HUES48 (cell line): ENCODE data around the gene NOP9.

Experiments used
- H3K27ac ChIP-seq: one replicate; pipeline ENCODE4 v1.7.0; 2013; ENCODE audit warnings: low read depth, low read length, inconsistent platforms
- H3K27me3 ChIP-seq: 2 replicates; pipeline ENCODE4 v1.6.1; 2013; ENCODE audit warnings: mild to moderate bottlenecking, low read length; ENCODE audit not compliant: control insufficient read depth, insufficient read depth
- H3K36me3 ChIP-seq: 2 replicates; pipeline ENCODE4 v1.6.1; 2013; ENCODE audit warnings: low read length; ENCODE audit not compliant: control insufficient read depth, insufficient read depth
- H3K4me1 ChIP-seq: 2 replicates; pipeline ENCODE4 v1.6.1; 2013; ENCODE audit warnings: mild to moderate bottlenecking, low read length; ENCODE audit not compliant: control insufficient read depth, insufficient read depth
- H3K4me3 ChIP-seq: 2 replicates; pipeline ENCODE4 v1.5.1; 2013; ENCODE audit warnings: mild to moderate bottlenecking, low read depth, low read length
- H3K9ac ChIP-seq: 2 replicates; pipeline ENCODE4 v1.6.1; 2013; ENCODE audit warnings: mild to moderate bottlenecking, low read depth, low read length, moderate library complexity
- H3K9me3 ChIP-seq: 2 replicates; pipeline ENCODE4 v1.6.1; 2013; ENCODE audit warnings: low read length; ENCODE audit not compliant: control insufficient read depth, insufficient read depth

Gene NOP9

DNA sequence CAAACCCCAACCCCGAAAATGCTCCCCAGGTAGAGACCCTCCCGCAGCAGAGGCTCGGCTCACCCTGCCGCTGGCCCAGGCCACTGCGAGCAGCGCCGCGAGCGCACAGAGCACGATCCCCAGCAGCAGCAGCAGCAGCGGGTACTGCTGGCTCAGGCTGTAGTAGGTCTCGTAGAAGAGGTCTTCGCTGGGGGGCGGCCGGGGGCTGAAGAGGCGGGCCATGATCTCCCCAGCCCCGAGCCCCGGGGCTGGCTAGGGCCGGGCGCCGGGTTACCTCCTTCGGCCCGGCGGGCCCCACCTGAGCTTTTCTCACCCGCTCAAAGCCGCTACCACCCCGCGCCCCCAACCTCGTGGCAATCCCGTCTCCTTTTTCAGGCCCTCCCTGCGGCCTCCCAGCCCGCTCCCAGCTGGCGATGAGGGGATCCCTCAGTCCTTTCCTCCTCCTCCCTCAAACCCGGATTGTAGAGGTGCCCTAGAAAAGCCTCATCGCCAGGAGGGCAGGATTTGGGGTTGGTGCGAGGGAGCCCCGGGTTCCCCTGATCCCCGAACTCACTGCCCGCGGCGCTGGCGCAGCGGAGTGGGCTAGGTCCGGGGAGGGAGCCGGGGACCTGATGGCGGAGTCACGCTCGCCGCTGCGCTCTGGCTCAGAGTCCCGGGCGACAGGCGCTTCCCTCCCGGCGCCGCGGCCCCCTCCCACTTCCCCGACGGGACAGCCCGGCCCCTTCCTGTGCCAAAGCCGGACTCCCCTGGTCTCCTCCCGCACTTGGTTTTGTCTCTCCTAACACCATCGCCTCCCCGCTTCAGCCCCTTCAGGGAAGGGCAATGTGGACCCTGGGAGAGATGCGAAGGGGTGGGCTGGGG lies 35.0 kb downstream of the NOP9 start, which contains the start of gene ADCY4:
Gene ADCY4 (minus strand): TSS at position 641 of the 861 bp plus-strand sequence. CDS start 419 bp downstream, at position 222.
- Histone ChIP-seq H3K27me3 (peaks cover 100% of the 10 kb centered on the region), H3K27ac (no peak within 1 kb of the TSS), H3K9me3 (no peaks in the 10 kb centered on the region), H3K4me3 (peak within 1 kb of the TSS; percentile 74), H3K4me1 (peaks cover 14% of the 10 kb centered on the region; the same call in 1 of the 2 replicates), H3K9ac (no peak within 1 kb of the TSS), H3K36me3 (no peaks in the 10 kb centered on the region)

DNA sequence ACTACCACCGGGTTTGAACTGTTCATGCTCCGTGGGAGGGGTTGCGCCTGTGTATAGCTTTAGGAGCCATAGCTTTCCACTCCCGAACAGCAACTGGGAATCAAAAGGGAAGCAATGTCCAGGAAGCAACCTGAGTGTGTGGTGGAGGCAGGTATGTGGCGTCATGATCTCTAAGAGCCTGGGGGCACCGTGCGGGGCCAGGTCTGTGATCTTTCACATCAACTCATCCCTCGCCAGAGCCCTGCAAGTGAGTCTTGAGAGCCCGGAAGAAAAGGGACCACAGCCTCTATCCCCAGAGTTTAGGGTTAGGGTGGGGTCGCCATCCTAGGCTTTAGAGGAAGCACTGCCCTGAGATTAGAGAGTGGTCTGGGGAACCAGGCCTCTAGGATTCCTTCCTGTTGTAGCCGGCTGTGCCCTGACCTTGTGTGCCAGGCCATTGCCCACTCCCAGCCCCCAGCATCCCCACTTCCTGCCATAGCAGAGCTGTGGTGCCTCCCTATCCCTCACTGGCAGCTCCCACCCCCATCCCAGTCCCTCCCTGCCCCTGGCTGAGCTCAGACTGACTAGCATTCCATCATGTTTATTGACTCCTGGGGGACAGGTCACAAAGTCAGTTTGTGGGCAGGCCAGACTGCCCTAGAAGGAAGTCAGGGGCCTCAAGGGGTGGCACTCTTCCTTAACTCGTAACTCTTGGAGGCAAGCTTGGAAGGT lies 36.0 kb downstream of the NOP9 start:
- H3K4me3 ChIP-seq, result peak overlapping the region; percentile 74
- H3K27me3 ChIP-seq, result peaks cover 100% of the 10 kb centered on the region
- H3K36me3 ChIP-seq, result no peaks in the 10 kb centered on the region

DNA sequence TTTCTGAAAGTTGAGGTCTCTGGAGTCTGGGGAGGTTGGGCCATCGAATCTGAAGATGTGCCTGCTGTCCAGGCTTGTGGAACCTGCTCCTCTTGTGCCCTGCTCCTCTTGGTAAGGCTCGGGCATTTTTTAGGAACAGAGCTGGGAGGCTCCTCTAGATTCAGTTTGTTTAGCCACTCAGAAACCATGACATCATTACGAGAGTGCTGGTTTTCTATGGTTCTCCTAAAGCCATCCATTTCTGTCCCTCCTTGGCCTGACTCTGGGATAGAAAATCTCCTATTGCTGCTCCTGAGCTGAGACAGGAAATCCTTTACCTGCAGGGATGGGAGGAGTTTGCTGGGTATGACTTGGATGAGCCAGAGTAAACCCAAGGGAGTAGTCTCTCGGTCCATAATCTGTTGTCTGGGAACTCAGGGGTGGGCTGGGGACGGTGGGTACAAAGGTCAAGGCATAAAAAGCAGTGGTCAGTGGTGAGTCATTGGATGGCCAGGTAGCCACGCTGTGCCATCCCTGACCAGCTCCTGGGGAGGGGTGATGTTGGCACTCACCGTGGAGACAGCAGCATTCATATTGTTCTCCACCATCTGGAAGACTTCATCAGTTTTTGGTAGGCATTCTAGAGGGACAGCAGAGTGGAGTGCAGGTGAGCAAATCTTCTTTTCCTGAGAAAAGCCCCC lies 37.6 kb downstream of the NOP9 start:
- Histone ChIP-seq H3K27ac (no peak overlapping the region), H3K9me3 (no peaks in the 10 kb centered on the region), H3K9ac (no peak overlapping the region), H3K4me1 (peaks cover 9% of the 10 kb centered on the region; the same call in 1 of the 2 replicates), H3K4me3 (no peak overlapping the region), H3K27me3 (peaks cover 95% of the 10 kb centered on the region), H3K36me3 (no peaks in the 10 kb centered on the region)

More for the DNA sequence above, 36.0 kb downstream of the NOP9 start:
- Histone ChIP-seq H3K9me3 (no peaks in the 10 kb centered on the region), H3K27ac (no peak overlapping the region), H3K4me1 (peaks cover 14% of the 10 kb centered on the region; the same call in 1 of the 2 replicates), H3K9ac (no peak overlapping the region)

DNA sequence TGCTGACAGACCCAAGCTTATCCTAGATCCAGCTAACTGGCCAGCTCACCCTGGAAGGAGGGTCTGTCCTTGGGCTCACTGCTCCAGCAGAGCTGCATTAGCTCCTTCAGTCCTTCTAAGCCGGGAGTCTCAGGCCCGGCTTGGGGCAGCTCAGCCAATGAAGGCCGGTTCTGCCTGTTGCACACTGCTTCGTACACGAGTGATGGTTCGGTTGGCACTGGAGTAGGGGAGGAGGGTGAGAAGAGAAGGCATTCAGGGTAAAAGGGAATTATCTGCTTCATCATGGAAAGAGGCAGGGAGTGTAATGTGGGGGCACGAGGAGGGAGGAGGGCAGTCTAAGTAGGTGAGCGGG lies 38.1 kb downstream of the NOP9 start:
- Histone ChIP-seq H3K4me1 (peaks cover 8% of the 10 kb centered on the region; the same call in 1 of the 2 replicates), H3K9me3 (no peaks in the 10 kb centered on the region), H3K27me3 (peaks cover 90% of the 10 kb centered on the region), H3K27ac (no peak overlapping the region), H3K4me3 (no peak overlapping the region), H3K36me3 (no peaks in the 10 kb centered on the region), H3K9ac (no peak overlapping the region)

DNA sequence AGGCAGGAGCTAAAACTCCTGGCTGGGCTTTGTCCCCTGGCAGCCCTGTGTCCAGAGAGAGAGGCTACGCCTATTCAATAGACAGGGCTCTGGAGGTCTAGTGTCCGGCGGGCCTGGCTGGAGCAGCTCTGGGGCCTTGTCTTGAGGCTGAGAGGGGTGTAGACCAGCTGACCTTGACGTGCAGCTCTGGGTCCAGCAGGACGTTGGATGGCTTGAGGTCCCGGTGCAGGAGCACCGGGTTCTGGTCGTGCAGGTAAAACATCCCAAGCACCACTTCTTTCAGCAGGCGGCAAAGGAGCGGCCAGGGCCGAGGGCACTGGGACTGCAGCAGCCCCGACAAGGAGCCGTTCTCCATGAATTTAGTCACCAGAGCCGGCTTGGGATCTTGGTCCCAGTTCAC lies 39.2 kb downstream of the NOP9 start:
- Histone ChIP-seq H3K9me3 (no peaks in the 10 kb centered on the region), H3K36me3 (no peaks in the 10 kb centered on the region), H3K9ac (no peak overlapping the region), H3K4me3 (peak overlapping the region; percentile 61), H3K27ac (no peak overlapping the region), H3K27me3 (peaks cover 80% of the 10 kb centered on the region), H3K4me1 (peaks cover 8% of the 10 kb centered on the region; the same call in 1 of the 2 replicates)

DNA sequence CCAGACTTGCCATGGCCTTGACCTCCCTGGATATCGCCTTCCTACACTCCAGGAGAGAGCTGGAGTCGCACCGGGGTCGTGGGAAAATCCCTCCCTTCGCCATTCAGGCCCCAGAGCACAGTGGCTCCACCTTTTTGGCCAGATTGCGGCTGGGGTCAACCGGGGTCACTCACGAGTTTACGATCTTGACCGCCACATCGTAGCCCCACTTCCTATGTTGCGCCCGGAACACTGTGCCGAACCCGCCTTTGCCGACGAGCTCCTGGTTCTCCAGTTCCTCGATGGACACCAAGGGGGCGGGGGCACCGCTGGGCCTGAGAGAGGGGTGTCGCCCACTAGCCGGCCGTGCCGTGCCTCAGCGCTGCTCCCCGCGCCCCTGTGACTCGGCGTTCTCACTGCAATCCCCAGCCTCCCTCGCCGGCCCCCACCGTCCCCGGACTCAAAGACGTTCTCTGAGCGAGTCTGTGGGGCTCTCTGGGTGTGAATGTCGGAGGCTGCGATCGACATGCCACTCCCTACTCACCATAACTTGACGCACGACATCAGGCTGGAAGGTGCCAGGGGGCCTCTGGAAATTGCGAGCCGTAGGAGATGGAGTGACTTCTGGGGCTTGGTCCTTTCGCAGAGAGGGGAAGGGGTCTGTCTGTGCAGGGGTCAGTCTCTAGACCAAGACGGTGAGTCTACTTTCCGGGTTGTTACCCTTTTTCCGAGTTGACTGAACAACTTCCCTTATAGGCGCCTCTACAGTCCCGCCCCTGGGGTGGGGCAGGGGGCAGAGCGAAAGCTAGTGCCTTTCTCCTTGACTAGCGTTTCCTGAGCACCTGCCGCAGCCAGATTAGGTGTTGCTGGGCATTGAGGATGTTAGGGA lies 39.9 kb downstream of the NOP9 start, which contains the start of gene RIPK3:
Gene RIPK3 (minus strand): TSS at position 708 of the 868 bp plus-strand sequence. CDS start 165 bp downstream, at position 543.
- H3K27me3 ChIP-seq, result peaks cover 73% of the 10 kb centered on the region
- no peak within 1 kb of the TSS for H3K9ac ChIP-seq
- H3K36me3 ChIP-seq, result no peaks in the 10 kb centered on the region
- H3K9me3 ChIP-seq, result no peaks in the 10 kb centered on the region
- H3K4me3 ChIP-seq, result peak within 1 kb of the TSS; percentile 61
- 0 out of 2 replicates have a peak, but pooled peaks cover 8% of the 10 kb centered on the region for H3K4me1 ChIP-seq
- H3K27ac ChIP-seq, result no peak within 1 kb of the TSS

DNA sequence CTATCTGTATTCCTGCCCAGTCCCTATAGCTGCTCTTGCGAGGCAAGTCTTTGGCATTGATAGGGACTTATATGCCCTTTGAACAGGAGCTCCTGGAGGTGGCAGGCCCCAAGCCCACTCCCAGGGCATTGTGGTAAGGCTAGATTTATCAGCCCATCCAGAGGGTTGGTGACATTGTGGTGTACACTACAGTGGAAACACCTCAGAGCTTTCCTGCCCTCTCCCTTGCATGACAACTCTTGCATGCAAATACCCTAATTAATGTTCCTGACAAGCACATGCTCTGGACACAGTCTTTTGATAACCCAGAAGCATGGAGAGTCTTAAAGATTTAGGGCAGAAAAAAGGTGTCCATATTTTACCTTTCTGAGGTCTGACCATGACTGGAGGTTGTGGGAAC lies 41.0 kb downstream of the NOP9 start:
- H3K27me3 ChIP-seq, result peaks cover 62% of the 10 kb centered on the region

DNA sequence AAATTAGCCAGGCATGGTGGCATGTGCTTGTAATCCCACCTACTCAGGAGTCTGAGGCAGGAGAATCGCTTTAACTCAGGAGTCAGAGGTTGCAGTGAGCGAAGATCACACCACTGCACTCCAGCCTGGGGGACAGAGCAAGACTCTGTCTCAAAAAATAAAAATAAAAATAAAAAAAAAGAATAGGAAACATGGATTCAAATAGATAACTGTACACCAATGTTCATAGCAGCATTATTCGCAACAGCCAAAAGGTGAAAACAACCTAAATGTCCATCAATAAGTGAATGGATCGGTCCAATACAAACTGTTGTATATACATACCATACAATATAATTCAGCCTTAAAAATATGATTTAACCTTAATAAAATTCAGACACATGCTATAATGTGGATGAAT lies 43.2 kb downstream of the NOP9 start:
- Histone ChIP-seq H3K9me3 (no peaks in the 10 kb centered on the region), H3K36me3 (no peaks in the 10 kb centered on the region), H3K9ac (no peak overlapping the region), H3K4me3 (no peak overlapping the region), H3K27ac (no peak overlapping the region), H3K27me3 (peaks cover 49% of the 10 kb centered on the region), H3K4me1 (0 out of 2 replicates have a peak, but pooled peaks cover 4% of the 10 kb centered on the region)

More for the DNA sequence above, 41.0 kb downstream of the NOP9 start:
- Histone ChIP-seq H3K4me3 (no peak overlapping the region), H3K36me3 (no peaks in the 10 kb centered on the region), H3K9ac (no peak overlapping the region), H3K4me1 (0 out of 2 replicates have a peak, but pooled peaks cover 5% of the 10 kb centered on the region), H3K9me3 (no peaks in the 10 kb centered on the region), H3K27ac (no peak overlapping the region)

DNA sequence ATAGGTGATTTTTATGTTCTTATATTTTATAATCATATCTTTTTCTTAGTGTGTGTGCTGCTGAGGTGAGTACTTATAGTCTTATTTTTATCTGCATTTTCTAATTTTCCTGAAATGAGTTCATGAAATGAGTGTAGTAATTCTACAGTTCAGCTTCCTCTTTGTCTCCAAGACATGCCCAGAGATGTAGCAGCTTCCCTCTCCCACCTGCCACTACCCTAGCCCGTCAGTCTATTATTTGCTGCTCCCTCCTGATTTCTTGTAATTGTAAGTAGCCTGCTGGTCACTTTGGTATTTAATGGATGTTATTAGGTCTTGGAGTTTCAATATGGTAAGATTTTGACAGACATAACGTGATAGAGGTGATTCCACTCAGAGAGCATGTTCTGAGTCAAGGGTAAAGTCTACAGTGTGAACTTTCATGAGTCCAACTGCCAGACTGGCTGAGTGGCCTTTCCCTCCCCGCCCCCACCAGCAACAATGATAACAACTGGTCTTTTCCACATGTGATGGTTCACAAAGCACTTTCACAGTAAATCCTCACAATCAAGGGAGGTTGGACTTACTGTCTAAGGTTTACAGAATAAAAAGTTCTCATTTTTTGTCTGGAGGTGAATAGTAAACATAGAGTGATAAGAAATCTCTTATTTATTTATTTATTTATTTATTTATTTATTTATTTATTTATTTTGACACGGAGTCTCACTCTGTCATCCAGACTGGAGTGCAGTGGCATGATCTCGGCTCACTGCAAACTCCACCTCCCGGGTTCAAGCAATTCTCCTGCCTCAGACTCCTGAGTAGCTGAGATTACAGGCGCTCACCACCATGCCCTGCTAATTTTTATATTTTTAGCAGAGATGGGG lies 44.4 kb downstream of the NOP9 start:
- Histone ChIP-seq H3K36me3 (no peaks in the 10 kb centered on the region), H3K27ac (no peak overlapping the region), H3K27me3 (peaks cover 38% of the 10 kb centered on the region), H3K9me3 (no peaks in the 10 kb centered on the region), H3K9ac (no peak overlapping the region), H3K4me3 (no peak overlapping the region), H3K4me1 (0 out of 2 replicates have a peak, but pooled peaks cover 3% of the 10 kb centered on the region)
